ENCODE data around the gene PRKAB1.

DNA sequence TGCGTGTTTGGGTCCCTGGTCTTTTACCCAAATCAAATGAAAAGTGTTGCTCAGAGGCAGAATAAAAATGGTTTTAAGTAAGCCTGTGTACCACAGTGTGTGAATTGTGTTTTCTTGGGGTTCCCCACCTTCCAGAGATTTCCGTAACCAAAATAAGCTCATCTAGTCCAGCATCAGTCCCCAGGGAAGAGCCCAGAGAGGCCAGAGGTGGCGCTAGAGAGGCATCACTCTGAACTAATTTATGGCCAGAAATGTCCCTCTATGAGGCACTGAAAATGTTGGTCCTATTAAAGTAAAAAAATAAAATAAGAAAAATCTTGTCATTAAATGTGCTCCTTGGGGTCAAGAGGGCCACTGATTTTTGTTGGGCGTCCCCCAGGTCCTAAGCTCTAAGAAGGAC, 24.9 kb upstream of the PRKAB1 start:
- TF ChIP-seq, protein P1, sequence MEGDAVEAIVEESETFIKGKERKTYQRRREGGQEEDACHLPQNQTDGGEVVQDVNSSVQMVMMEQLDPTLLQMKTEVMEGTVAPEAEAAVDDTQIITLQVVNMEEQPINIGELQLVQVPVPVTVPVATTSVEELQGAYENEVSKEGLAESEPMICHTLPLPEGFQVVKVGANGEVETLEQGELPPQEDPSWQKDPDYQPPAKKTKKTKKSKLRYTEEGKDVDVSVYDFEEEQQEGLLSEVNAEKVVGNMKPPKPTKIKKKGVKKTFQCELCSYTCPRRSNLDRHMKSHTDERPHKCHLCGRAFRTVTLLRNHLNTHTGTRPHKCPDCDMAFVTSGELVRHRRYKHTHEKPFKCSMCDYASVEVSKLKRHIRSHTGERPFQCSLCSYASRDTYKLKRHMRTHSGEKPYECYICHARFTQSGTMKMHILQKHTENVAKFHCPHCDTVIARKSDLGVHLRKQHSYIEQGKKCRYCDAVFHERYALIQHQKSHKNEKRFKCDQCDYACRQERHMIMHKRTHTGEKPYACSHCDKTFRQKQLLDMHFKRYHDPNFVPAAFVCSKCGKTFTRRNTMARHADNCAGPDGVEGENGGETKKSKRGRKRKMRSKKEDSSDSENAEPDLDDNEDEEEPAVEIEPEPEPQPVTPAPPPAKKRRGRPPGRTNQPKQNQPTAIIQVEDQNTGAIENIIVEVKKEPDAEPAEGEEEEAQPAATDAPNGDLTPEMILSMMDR (conservative IDR thresholded peaks at IDR 0.05; ENCODE audit: low read depth, low read length): peak; percentile 65
- no peak for TF ChIP-seq EZH2 (IDR thresholded peaks at IDR 0.05; ENCODE audit: low read length, unreplicated experiment)

Measured in PC-3 (cell line).